Small intestine (tissue), 7 donors: ENCODE results near the gene AFAP1L1. TPM values are rescaled to one million over a fixed set of nuclear protein-coding genes. Genes with fewer than 3 reads are reported as not detected.

Experiments used
- DNase-seq, 2 donors: peaks; one replicate each; pipeline versions ENCODE4 v3.0.0 to v3.0.0-alpha.2; 2013
- FAIRE-seq: peaks from 2 replicates; lab custom pipeline; 2012; peaks lifted over from hg19 to GRCh38; lab: Jason Lieb, UNC
- H3K27ac ChIP-seq, 3 donors: one replicate each; pipeline ENCODE4 v1.5.1; 2013; ENCODE audit warnings: low read length in 2 of 3, mild to moderate bottlenecking in 2 of 3, control low read depth in 1 of 3, inconsistent platforms in 1 of 3, low read depth in 1 of 3, moderate library complexity in 1 of 3
- H3K27me3 ChIP-seq, 3 donors: one replicate each; pipeline ENCODE4 v1.6.1; 2013; ENCODE audit warnings: low read length in 3 of 3, inconsistent platforms in 1 of 3; ENCODE audit not compliant: control insufficient read depth in 3 of 3, insufficient read depth in 3 of 3
- H3K36me3 ChIP-seq, 3 donors: one replicate each; pipeline ENCODE4 v1.6.1; 2013; ENCODE audit warnings: low read length in 3 of 3, inconsistent platforms in 1 of 3, low read depth in 1 of 3, mild to moderate bottlenecking in 1 of 3, moderate library complexity in 1 of 3; ENCODE audit not compliant: control insufficient read depth in 3 of 3, insufficient read depth in 2 of 3
- H3K4me1 ChIP-seq, 3 donors: one replicate each; pipeline ENCODE4 v1.6.1; 2013; ENCODE audit warnings: low read length in 2 of 3, inconsistent platforms in 1 of 3, low read depth in 1 of 3, mild to moderate bottlenecking in 1 of 3, moderate library complexity in 1 of 3; ENCODE audit not compliant: control insufficient read depth in 3 of 3, insufficient read depth in 2 of 3
- H3K4me3 ChIP-seq, 3 donors: one replicate each; pipeline ENCODE4 v1.5.1; 2013; ENCODE audit warnings: low read length in 3 of 3, control low read depth in 1 of 3, inconsistent platforms in 1 of 3, low read depth in 1 of 3, mild to moderate bottlenecking in 1 of 3, moderate library complexity in 1 of 3
- H3K9me3 ChIP-seq, 2 donors: one replicate each; pipeline ENCODE4 v1.6.1; 2013; ENCODE audit warnings: low read depth in 1 of 2, low read length in 1 of 2; ENCODE audit not compliant: control insufficient read depth in 2 of 2, insufficient read depth in 1 of 2
- WGBS, 3 donors: extraction: QIAGEN DNeasy Blood & Tissue Kit; methylation state at CpG; one replicate each; pipeline ENCODE4 v1.1.7; 2013; 5-methylcytosine and 5-hydroxymethylcytosine counted together
- polyA plus RNA-seq, 4 donors: library from polyadenylated mRNA; stranded (reverse) in 3 of 4; unstranded in 1 of 4; fragments of 200-250 nt in 3 of 4; fragments of 120-200 nt in 1 of 4; gene quantifications; one replicate each; pipeline versions ENCODE4 v1.2.1 to v1.2.3, GENCODE V29; 2013
- donor health status: healthy with polysubstance abuse.
- donor health status: control.
- donor health status: control.
- donor health status: Bipolar disorder and iron deficiency.
- donor health status: healthy.

The AFAP1L1 gene
- polyA plus RNA-seq, 4 donors = 1.6 to 8.5 (median 6.4) TPM; not detected in 1

- Histone ChIP-seq H3K9me3 (no peaks in the 10 kb centered on the region), H3K27me3 (no peaks in the 10 kb centered on the region), H3K27ac (no peak overlapping the region), H3K4me1 (peaks cover 2 to 51% (median 6%) of the 10 kb centered on the region in 3 donors), H3K4me3 (no peak overlapping the region), H3K36me3 (peaks cover 0 to 4% (median 0%) of the 10 kb centered on the region in 3 donors)
- DNase-seq = no peak
- FAIRE-seq = no peak
- WGBS, 3 donors = 87 to 97% (median 94%) methylated on average over 5 of the region's 5 CpGs
Observed at GRCh38 chr5:149325894-149326293, 54.2 kb downstream of the AFAP1L1 start.

- Histone ChIP-seq H3K4me3 (no peak overlapping the region), H3K9me3 (no peaks in the 10 kb centered on the region), H3K27ac (no peak overlapping the region), H3K27me3 (no peaks in the 10 kb centered on the region), H3K36me3 (peaks cover 0 to 4% (median 0%) of the 10 kb centered on the region in 3 donors), H3K4me1 (peaks cover 2 to 45% (median 6%) of the 10 kb centered on the region in 3 donors)
- FAIRE-seq (no peak), DNase-seq (peak in 1 of 2 donors; percentile 26)
- 34 to 69% (median 61%) methylated on average over 3 of the region's 3 CpGs for WGBS, 3 donors
Observed at GRCh38 chr5:149326611-149327010, 55.0 kb downstream of the AFAP1L1 start.

GRCh38 chr5:149328177-149328576 lies 56.5 kb downstream of the AFAP1L1 start:
- FAIRE-seq = no peak
- Histone ChIP-seq H3K27me3 (no peaks in the 10 kb centered on the region), H3K4me3 (no peak overlapping the region), H3K27ac (no peak overlapping the region), H3K9me3 (no peaks in the 10 kb centered on the region), H3K36me3 (peaks cover 0 to 12% (median 0%) of the 10 kb centered on the region in 3 donors), H3K4me1 (peaks cover 0 to 30% (median under 1%) of the 10 kb centered on the region in 3 donors)
- 87 to 93% (median 89%) methylated on average over 5 of the region's 5 CpGs for WGBS, 3 donors
- no peak for DNase-seq

GRCh38 chr5:149333711-149334443 lies 62.2 kb downstream of the AFAP1L1 start:
- Histone ChIP-seq H3K27me3 (no peaks in the 10 kb centered on the region), H3K4me3 (no peak overlapping the region), H3K4me1 (no peaks in the 10 kb centered on the region), H3K36me3 (peaks cover 0 to 14% (median 0%) of the 10 kb centered on the region in 3 donors), H3K27ac (peak overlapping the region in 1 of 3 donors; percentile 25), H3K9me3 (no peaks in the 10 kb centered on the region)
- DNase-seq (no peak), FAIRE-seq (no peak)
- 64 to 94% (median 88%) methylated on average over 2 of the region's 2 CpGs for WGBS, 3 donors

- Histone ChIP-seq H3K4me1 (peaks cover 0 to 24% (median 0%) of the 10 kb centered on the region in 3 donors), H3K27ac (no peak overlapping the region), H3K4me3 (no peak overlapping the region), H3K36me3 (peaks cover 0 to 4% (median 0%) of the 10 kb centered on the region in 3 donors), H3K27me3 (no peaks in the 10 kb centered on the region), H3K9me3 (no peaks in the 10 kb centered on the region)
- no peak for DNase-seq
- no peak for FAIRE-seq
- 84 to 93% (median 88%) methylated on average over 4 of the region's 4 CpGs for WGBS, 3 donors
Observed at GRCh38 chr5:149337736-149338135, 66.1 kb downstream of the AFAP1L1 start.

GRCh38 chr5:149338364-149338763 lies 66.7 kb downstream of the AFAP1L1 start:
- Histone ChIP-seq H3K27ac (no peak overlapping the region), H3K27me3 (no peaks in the 10 kb centered on the region), H3K4me3 (no peak overlapping the region), H3K4me1 (peaks cover 0 to 24% (median 0%) of the 10 kb centered on the region in 3 donors), H3K36me3 (peaks cover 0 to 2% (median 0%) of the 10 kb centered on the region in 3 donors), H3K9me3 (no peaks in the 10 kb centered on the region)
- no peak for DNase-seq
- FAIRE-seq = no peak
- WGBS, 3 donors = 71 to 87% (median 81%) methylated on average over 1 of the region's 1 CpG

- no peak for FAIRE-seq
- 47 to 55% (median 53%) methylated on average over 1 of the region's 1 CpG for WGBS, 3 donors
- no peak for DNase-seq
- H3K4me1 ChIP-seq = peaks cover 0 to 35% (median 0%) of the 10 kb centered on the region in 3 donors
- no peaks in the 10 kb centered on the region for H3K9me3 ChIP-seq
- peak overlapping the region in 1 of 3 donors; percentile 82 for H3K27ac ChIP-seq
- no peak overlapping the region for H3K4me3 ChIP-seq
- H3K36me3 ChIP-seq = peaks cover 0 to 2% (median 0%) of the 10 kb centered on the region in 3 donors
- H3K27me3 ChIP-seq = no peaks in the 10 kb centered on the region
Observed at GRCh38 chr5:149340920-149341319, 69.3 kb downstream of the AFAP1L1 start.

GRCh38 chr5:149341876-149342275 lies 70.2 kb downstream of the AFAP1L1 start:
- no peaks in the 10 kb centered on the region for H3K9me3 ChIP-seq
- H3K27me3 ChIP-seq = no peaks in the 10 kb centered on the region
- peaks cover 0 to 2% (median 0%) of the 10 kb centered on the region in 3 donors for H3K36me3 ChIP-seq
- DNase-seq (peak; percentile 64 to 76), FAIRE-seq (no peak)
- H3K4me3 ChIP-seq = no peak overlapping the region
- peaks cover 0 to 39% (median 0%) of the 10 kb centered on the region in 3 donors for H3K4me1 ChIP-seq
- peak overlapping the region in 2 of 3 donors; percentile 42 to 82 for H3K27ac ChIP-seq
